ENCODE measurements around the gene GLT1D1.

DNA sequence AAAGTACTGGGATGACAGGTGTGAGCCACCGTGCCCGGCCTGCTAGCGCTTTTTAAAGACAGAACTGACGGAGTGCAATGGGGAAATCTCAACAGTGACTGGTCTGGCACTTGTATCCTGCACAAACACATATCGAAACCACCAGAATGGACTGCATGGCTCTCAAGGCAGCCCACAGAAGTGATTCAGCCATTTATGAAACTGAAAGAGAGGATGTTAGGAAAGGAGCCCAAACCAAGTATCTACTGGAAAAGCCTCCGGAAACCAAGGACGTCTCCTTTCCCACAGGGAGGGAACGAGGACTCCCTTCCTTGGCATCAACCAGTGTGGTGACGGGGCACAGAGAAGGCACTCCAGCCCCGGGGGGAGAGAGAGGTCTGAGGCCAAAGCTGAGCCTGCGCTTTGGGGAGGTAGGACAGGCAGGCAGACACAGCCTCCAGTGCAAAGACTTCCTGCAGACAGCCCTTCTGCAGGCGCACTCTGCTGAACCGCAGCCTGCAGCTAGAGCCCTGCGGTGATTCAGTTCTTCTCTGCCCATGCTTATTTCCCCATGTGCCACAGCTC, 46.0 kb upstream of the GLT1D1 start:
- TF ChIP-seq POLR2A (IDR thresholded peaks at IDR 0.05): no peak
- TF ChIP-seq, protein P1, sequence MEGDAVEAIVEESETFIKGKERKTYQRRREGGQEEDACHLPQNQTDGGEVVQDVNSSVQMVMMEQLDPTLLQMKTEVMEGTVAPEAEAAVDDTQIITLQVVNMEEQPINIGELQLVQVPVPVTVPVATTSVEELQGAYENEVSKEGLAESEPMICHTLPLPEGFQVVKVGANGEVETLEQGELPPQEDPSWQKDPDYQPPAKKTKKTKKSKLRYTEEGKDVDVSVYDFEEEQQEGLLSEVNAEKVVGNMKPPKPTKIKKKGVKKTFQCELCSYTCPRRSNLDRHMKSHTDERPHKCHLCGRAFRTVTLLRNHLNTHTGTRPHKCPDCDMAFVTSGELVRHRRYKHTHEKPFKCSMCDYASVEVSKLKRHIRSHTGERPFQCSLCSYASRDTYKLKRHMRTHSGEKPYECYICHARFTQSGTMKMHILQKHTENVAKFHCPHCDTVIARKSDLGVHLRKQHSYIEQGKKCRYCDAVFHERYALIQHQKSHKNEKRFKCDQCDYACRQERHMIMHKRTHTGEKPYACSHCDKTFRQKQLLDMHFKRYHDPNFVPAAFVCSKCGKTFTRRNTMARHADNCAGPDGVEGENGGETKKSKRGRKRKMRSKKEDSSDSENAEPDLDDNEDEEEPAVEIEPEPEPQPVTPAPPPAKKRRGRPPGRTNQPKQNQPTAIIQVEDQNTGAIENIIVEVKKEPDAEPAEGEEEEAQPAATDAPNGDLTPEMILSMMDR (IDR thresholded peaks at IDR 0.05): no peak

Data from breast epithelium (tissue), 3 donors.